ENCODE results near the gene AKT1S1.

The AKT1S1 gene

DNA sequence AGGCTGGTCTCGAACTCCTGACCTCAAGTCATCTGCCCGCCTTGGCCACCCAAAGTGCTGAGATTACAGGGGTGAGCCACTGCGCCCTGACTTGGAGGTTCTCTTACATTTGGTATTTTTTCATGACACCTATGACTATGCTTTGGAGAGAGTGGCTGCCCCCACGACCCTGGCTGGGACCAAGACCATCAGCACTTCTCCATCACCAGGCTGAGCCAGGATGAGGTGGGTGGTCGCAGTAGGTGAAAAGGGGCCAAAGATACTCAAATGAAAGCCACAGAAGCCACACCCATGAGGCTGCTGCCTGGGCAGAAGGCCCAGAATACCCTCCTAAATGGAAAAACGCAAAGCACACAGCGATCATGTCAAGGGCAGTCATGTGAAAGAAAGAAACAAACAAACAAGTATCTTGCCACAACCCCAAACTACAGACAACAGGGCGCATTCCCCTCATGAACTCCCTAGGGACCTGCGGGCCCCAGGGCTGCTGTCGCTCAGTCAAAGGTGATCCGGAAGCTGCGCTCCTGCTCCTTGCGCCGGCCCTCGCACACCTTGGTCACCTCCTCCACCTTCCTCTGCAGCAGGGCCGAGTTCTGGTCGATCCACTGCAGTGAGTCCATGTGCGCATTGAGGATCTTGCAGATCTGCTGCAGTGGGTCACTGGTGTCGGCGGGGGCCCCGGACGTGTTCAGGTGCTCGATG lies 30.7 kb upstream of the AKT1S1 start:
- DNase-seq, result no peak

DNA sequence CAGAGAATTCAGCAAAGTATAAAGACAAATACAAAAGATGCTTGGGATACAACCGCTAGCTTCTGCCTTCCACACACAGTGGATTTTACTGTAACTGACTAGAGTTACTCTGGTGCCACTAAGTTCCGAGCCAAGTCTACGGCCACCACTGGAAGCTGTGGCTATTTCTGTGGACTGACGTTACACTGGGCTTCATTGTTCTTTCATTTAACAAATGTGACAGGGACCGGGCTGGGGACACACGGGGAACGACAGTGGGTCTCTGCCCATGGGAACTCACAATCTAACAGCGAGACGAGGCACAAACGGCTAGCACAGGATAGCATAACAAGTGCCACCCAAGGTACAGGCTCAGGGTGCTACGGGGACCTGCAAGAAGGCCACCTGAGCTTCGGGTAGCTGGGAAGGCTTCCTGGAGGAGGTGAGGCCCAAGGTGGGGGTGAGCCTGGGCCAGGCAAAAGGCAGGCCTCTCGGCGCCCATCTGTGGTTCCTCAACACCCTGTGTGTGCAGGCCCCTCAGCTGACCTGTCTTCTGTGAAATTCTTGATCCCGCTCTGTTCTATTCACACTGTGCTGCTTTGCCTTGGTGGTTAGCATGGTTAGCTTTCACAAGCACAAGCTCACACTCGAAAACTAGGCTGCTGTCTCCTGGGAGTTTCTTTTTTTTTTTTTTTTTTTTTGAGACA lies 29.9 kb upstream of the AKT1S1 start:
- DNase-seq, result no peak

DNA sequence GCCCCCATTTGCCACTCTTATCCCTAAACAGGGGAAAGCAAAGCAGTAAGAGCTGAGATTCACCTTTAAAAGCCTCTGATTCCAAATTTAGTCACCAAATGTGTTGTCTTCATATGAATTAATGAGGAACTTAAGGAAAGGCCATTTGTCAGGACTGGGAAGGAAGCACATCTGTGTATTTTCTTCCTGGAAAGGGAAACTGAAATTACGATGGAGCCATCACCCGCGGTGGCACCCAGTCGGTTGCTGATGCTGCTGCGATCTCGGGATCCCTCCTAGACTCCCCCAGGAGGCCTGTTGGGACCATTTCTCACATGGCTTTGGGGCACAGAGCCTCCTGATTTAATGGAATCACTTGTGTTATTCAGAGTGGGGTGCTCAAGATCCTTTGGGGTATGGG lies 27.0 kb upstream of the AKT1S1 start:
- no peak for DNase-seq

DNA sequence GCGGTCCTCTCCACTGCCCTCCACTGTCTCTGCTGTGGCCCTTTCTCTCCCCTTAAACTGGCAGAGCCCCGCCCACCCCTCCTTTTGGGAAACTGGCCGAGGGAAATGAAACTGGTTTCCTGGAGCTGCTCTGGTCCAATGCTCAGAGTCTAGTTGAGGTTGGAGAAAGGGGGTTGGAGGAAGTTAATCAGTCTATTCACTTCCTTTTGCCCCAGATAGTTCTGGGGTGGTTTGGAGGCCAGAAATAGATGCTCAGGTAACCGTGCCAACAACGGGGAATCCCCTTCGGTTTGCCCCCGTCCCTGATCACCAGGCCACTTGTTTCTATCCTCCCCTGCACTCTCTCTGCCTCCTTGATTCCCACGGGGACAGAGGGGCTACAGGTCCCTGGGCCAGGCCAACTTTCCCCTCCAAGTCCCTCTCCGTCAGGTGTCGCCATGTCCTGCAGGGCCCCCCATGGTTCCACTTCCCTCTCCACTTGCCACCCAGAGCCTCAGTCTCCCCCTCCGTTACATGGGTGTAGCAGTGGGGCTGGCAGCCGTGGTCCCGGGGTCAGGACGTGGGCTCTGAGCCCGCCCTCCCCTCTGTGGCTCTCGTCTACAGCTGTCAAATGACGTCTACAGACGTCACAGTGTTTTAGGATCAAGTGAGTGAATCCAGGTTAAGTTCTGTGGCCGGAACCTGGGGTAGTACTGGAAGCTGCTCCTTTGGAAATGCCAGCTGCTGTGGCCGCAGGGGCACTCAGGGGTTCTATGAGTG lies 19.9 kb upstream of the AKT1S1 start, which contains the start of gene IL4I1:
IL4I1 (minus strand) TSS at position 25 of the 759 bp plus-strand sequence. CDS start 727 bp downstream, outside the sequence.
- DNase-seq, result no peak

DNA sequence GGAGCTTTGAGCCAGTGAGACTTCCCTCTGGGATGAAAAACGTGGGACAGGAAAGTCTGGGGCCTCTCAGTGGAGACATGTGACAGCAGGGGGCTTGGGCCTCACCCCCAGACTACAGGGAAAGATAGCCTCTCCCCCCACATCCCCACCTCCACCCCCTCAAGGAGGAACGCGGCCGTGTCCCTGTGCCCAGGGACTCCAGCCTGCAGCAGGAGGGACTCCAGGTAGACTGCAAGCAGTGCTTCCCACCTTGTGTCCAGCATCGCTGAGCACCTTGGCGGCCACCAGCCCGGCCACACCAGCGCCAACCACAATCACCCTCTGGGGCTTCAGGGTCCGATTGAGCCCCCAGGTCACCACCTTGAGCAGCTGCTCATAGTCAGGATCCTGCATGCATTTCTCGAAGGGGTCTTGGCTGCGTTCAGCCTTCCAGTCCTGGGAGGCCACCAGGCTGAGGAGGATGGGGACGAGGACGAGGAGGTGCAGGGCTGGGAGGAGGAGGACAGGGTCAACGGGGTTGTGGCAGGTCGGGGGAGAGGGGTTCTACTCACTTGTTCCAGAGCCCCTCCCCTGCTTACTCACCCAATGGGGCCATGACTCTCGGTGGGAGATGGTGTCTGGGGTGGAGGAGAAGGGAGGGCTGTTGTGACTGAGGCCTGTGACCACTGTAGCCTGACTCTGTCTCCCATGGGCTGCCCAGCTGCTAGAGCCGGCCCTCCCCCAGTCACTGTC lies 18.6 kb upstream of the AKT1S1 start:
- DNase-seq, result no peak

DNA sequence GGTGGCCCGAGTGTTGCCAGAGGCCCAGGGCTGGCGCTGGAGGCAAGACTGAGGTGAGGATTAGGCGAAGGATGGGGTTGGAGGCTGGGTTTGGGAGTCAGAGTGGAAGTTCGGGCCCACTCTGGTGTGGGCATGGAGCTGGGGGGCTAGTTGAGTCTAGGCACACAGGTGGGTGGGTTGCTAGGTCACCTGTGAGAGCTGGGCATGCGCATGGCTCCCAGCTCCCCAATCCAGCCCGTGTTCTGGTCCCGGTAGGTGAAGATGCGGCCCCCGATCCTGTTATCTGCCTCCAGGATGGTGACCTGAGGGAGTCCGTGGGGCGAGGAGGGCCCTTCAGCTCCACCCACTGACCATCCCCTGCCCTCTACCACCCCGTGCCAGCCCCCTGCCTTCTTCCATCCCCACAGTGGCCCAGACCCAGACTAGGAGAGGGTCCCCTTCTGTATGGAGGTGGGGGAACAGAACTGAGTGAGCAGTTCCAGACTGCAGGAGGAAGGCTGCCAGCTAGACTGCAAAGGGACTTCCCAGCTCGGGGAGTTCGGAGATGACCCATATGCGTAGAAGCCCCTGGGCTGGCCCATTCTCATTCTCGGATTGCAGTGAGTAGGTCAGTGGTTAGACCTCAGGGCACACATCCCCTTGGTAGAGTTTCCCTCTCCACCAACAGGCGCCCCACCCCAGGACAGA lies 17.9 kb upstream of the AKT1S1 start:
- DNase-seq, result no peak

DNA sequence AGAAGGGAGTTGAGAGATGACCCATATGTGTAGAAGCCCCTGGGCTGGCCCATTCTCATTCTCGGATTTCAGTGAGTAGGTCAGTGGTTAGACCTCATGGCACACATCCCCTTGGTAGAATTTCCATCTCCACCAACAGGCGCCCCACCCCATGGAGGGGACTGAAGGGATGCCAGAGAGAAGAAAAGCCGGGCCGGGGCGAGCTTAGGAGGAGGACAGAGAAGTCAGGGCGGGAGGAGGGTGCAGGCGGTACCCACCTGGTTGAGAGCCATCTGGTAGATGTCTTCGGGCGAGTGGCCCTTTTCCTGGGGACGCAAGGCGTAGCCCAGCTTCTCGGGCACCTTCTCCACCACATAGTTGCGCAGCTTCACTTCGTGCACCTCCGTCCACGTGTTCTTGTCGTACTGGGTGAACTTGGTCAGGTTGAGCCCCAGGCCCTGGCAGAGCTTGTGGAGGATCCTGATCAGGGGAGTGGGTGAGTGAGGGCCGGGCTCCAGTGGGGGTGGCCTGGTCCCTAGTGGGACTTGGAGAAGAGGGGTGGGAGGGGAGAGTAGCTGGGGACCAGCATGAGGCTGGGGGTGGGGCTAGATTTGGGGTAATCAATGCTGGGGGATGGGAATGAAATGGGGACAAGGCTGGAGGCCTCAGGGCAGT lies 17.0 kb upstream of the AKT1S1 start:
- DNase-seq, result no peak

DNA sequence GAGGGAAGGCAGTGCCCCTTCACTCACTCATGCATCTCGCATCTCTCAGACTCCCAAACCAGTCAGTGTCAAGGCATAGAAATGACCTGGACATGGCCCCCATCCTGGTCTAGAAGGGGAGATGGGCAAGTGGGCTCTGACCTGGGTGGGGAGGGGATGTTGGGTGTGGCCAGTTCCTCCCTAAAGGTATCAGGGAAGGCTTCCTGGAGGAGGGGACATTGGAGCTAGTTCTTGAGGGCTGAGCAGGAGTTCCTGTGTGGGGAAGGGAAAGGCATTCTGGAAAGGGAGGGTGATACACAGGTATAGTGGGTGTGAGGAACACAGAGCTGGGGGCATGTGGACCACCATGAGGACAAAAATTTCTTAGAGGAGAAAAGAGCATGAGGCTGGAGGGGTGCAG lies 15.6 kb upstream of the AKT1S1 start:
- DNase-seq, result no peak

DNA sequence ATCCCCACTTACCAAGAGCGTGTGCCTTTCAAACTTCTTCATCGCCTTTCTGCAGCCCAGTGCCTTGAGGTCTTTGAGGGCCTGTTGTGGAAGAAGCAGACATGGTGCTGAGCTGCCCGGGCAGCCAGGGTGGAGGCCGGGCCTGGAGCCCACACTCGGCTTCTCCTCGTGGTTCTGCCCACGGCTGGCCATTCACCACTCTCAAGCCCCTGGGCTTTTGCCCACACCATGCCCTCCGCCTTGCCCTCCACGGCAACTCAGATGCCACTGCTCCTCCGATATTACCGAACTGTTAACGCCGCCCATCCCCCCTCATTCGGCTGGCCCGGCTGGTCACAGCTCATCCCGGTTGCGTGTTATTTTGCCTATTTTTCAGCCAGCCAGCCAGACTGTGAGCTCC lies 14.2 kb upstream of the AKT1S1 start:
- no peak for DNase-seq

DNA sequence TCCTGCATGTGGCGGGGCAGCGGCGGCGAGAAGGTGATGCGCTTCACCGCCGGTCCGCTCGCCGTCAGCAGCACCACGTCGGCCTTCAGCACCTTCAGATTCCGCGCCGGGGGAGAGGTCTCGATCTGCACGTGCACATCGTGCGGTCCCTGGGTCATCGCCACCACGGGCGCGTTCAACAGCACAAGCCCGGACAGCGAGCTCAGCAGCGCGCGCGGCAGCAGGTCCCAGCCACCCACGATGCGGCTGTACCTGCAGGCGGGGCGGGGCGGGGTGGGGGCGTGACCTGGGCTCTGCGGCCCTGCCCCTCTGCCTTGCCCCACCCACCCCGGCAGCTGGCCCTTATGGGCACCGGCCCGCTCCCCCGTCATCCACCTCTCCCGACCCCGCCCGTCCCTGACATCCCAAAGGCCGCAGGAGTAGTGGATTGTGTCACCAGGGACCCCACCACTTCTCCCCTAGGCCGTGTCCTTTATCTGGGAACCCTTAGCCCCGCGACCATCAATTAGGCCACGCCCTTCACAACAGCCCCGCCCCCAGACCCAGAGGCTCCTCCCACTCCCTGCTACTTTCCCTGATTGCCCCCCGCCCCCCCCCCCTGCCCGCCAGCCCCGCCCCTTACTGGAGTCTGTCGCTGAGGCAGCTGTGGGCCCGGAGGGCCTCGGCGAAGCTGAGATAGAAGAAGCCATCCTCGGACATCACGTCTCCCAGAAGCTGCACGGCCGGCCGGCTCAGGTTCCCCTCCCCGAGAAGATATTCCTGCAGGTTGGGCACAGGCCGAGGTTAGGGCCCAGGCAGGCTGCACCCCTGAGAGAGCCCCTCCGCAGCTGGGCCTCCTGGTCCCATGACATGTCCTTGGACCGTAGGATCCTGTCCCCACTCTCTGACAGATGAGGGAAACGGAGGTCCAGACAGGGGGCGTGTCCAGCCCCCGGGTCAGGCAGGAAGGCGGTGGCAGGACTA lies 13.5 kb upstream of the AKT1S1 start:
- DNase-seq, result no peak

DNA sequence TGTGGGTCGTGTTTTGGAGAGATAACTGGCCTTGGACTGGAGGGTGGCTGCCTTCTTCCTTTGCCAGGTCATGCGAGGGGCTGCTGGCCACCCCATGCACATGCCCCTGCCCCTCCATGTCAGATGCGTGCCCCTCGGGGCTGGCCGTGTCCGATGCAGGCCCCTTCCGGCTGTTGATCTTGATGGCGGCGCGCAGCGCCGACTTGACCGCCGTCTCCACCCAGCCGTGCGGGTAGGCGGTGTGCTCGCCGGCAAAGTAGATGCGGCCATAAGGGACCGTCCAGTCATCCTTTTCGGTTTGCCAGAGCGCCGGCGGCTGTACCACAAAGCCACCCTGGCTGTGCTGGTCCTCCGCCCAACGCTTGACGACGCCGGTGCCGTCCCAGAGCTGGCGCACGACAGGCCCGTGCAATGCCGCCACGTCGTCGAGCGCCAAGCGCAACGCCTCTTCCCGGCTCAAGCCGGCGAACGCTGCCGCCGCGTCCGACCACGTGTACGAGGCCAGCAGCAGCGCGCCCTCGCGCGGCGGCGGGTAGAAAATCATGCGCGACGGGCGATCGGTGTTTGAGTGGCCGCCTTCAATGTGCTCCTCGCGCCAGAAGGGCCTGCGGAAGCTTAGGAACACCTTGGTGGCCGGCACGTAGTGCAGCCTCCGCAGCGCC lies 12.7 kb upstream of the AKT1S1 start:
- DNase-seq, result no peak

DNA sequence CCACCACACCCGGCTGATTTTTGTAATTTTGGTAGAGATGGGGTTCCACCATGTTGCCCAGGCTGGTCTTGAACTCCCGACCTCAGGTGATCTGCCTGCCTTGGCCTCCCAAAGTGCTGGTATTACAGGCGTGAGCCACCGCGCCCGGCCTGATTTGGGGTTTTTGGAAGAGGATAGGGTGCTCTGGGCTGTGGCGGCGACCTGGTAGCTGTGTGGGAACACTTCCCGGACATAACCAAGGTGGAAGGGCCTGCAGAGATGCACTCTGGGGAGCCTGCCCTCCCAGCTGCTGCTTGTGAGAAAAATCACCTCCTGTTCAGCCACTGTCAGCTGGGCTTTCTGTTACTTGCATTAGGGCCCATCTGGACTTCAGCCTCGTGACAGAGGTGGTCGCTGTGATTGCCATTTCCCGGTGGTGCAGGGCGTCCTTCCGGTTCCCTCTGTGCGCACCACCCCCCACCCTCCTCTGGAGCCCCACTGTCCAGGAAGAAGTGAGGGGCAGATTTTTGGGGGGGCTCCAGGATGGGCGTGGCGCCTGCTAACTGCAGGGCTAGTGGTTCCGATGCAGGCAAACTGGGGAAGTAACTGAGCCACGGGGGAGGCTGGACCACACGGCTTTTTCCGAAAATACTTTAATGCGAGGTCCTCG lies 12.0 kb upstream of the AKT1S1 start:
- DNase-seq, result no peak

DNA sequence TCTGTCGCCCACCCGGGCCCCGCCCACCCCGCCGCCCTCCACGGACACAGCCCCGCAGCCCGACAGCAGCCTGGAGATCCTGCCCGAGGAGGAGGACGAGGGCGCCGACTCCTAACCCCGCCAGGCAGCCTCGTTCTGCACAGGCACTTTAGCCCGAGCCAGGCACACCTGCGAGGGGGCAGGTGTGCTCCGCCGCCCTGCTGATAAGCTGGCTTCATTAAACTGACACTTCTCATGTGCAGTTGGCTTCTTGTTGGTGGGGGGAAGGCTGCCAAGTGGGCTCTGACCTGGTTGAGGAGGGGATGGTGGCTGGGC lies 11.3 kb upstream of the AKT1S1 start:
- no peak for DNase-seq

DNA sequence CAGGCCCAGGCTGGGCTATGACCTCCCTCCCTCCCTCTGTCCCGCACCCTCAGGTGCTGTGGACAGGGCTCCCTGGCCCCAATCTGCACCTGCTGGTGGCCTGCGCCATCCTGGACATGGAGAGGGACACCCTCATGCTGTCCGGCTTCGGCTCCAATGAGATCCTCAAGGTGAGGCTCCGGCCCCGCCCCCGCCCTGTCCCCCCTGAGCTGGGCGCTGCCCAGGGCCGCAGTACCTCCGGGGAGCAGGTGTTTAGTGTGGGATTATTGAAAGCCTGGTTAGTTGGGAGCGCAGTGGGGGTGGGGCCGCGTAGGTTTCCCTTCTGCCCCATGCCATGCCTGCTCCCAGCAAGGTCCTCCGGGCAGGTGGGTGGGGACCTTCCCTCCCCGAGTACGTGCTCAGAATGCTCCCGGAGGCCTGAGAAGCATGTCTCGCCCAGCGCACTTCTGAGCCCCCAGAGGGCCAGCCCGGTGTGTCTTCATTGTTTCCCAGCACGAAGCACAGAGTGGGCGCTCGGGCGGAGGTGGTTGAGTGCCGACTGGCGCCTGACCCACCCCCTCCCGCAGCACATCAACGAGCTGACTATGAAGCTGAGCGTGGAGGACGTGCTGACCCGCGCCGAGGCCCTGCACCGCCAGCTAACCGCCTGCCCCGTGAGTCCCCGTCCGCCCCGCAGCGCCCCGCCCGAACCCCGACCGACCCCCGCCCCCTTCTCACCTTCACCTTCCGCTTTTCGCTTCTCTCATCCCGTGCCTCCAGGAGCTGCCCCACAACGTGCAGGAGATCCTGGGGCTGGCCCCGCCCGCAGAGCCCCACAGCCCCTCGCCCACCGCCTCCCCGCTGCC lies 10.7 kb upstream of the AKT1S1 start:
- DNase-seq, result no peak

DNA sequence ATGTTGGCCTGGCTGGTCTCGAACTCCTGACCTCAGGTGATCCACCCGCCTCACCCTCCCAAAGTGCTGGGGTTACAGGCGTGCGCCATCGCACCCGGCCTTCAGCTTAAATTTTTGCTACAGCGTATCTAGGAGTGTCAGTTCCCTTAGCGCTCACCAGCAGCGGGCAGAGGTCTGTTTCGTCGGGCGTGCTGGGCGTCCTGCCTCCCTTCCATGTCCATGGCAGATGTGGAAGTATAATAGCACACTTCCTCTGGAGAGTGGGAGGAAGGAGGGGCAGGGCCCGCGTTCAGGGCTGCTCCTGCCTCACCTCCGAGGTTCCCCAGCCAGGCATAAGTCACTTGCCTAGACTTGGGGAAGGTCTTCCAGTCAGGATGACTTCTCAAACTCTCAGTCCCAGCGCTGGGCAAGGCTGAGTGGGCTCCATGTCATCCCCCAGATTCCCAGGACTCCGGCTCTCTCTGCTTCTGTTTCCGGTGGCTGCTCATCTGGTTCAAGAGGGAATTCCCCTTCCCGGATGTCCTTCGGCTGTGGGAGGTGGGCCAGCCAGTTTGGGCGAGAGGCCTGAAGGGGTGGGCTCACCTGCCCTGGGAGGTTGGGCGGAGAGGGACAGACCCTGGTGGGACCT lies 10.0 kb upstream of the AKT1S1 start:
- DNase-seq, result no peak

DNA sequence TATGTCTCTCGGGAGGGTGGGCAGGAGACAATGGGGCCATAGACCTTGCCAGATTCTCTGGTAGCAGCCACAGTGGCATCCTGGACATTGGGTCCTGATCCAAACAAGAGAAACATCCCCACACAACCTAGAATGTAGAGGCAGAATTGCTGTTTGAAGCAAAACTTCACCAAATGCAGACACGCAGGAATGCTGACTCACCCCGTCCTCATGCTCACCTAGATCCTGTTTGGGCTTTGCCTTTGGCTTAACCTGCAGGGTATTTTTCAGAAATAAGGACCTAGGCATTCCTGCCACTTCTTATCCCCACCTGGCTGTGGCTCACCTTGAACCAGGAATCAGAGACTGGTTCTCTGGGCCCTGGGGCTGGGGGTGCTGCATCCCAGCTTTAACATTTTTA lies 7.6 kb upstream of the AKT1S1 start:
- DNase-seq, result no peak

DNA sequence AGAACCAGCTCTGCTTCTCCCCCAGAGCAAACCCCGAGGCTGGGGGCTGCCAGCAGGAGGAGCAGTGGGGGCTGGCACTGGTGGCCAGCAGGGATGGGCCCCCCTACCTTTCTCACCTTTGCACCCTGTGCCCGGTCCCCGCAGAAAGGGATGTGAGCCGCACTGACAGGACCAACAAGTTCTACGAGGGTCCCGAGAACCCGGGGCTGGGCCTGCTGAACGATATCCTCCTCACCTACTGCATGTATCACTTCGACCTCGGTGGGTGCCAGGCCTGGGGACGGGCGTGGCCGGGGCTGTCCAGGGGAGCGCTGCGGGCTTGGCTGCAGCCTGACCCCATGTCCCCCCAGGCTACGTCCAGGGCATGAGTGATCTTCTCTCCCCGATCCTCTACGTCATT lies 7.0 kb upstream of the AKT1S1 start:
- no peak for DNase-seq

DNA sequence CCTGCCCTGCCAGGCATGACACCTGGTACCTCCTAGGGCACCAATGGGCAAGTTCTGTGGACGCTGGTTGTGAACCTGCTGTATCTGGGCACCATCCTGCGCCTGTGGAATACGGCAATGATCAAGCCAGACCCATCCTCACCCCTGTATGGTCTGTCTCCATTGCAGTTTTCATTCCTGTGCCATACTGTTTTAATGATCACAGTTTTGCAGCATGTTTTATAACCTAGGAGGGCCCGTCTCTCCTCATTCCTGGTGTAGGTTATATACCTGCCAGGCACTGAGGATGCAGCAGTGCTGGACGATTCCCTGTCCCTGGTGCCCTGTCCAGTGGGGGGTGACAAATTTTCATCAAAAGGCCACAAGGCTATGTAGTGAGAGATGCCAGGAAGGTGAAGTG lies 5.9 kb upstream of the AKT1S1 start:
- DNase-seq, result no peak

All from cerebellar nuclear complex (tissue), 1 donor.